Frontal cortex (tissue), 4 donors: Measurements from ENCODE around the gene LRRC26. TPM values are rescaled to one million over a fixed set of nuclear protein-coding genes. Genes with fewer than 3 reads are reported as not detected.
"Not testable (repeated sequence)": the region's sequence is repeated elsewhere in the genome, so short reads cannot be mapped to it uniquely, and the experiment has no call there.

Experiments used
- DNase-seq, 2 donors: peaks; one replicate each; pipeline ENCODE4 v3.0.0; 2012; ENCODE audit warnings: low spot score in 2 of 2
- FAIRE-seq: peaks from 2 replicates; lab custom pipeline; 2012; peaks lifted over from hg19 to GRCh38; lab: Jason Lieb, UNC
- total RNA-seq: library from RNA; depleted of rRNA; stranded (reverse); fragments of >200 nt; gene quantifications from one replicate; pipeline ENCODE4 v1.2.3, GENCODE V29; 2014
- donor health status: control.
- donor health status: control.
- donor health status: control.

LRRC26 gene
- total RNA-seq, 1 donor from 2014 or later = 0.41 TPM

DNA sequence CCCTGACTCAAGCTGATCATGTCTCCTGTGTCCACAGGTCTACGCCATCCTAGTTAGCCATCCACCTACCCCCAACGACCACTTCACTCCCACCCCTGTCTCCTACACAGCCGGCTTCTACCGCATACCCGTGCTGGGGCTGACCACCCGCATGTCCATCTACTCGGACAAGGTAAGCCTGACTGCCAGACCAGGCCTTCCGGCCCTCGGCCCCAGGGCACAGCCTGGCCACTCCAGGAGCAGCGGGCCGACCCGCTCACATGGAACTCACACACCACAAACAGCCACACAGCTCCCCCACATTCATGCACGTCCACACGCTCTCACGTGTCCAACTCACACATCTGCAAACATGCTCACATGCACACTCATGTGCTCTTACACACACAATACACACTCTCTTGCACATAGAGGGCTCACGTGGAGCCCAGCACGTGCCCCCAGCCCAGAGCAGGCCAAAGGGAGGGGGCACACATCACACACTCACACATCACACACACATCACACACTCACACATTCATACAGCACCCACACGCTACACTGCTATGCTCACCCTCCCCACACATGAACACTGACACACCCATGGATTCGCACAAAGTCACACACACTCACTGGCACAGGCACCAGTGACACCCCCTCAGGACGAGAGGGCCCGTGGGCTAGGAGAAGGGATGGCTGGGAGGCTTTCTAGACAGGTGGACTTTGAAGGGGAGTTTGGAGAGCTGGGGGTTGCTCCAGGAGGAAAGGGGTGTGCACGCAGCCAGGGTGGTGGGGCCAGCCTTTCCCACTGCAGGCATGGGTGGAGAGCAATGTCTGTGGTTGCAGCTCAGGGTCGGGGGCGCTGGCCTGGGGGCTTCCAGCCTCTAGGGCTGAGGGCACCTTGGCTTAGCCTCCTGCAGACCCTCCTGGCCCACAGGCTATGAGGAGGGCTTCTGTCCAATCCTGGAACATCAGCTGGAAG lies 27.6 kb downstream of the LRRC26 start:
- no peak for FAIRE-seq

DNA sequence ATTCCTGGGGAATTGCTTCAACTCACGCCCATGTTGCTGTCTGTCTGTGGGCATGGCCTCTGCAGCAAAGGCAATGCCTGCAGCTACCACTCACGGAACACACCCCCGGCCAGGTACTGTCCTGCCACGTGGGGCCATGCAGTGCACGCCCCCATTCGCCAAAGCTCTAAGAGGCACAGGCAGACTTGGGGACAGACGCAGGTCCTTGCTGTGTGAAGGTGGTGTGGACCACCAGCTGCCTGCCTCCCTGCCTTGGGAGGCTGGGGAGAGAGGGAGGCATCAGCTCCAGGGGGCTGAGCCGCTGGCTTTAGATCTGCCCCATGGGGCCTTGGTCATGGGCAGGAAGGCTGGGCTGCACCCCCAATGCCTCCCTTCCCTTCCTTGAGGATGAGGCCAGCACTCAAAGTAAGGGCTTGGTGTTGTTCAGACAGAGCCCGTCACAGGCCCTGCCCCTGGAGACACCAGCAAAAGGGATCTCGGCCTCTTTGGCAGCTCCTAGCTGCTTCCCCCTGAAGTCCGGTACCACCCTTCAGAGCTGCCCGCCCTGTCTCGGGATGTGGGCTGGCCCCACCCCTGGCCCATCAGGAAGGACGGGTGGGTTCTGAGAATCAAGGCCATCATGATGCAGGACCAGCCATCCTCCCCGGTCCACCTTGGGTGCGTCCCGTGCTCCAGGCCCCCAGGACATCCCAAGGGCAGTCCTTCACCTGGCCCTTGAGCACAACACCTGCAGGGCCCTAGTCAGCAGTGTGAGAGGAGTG lies 28.6 kb downstream of the LRRC26 start:
- DNase-seq (no peak), FAIRE-seq (no peak)

More for the DNA sequence above, 27.6 kb downstream of the LRRC26 start:
- DNase-seq = no peak

DNA sequence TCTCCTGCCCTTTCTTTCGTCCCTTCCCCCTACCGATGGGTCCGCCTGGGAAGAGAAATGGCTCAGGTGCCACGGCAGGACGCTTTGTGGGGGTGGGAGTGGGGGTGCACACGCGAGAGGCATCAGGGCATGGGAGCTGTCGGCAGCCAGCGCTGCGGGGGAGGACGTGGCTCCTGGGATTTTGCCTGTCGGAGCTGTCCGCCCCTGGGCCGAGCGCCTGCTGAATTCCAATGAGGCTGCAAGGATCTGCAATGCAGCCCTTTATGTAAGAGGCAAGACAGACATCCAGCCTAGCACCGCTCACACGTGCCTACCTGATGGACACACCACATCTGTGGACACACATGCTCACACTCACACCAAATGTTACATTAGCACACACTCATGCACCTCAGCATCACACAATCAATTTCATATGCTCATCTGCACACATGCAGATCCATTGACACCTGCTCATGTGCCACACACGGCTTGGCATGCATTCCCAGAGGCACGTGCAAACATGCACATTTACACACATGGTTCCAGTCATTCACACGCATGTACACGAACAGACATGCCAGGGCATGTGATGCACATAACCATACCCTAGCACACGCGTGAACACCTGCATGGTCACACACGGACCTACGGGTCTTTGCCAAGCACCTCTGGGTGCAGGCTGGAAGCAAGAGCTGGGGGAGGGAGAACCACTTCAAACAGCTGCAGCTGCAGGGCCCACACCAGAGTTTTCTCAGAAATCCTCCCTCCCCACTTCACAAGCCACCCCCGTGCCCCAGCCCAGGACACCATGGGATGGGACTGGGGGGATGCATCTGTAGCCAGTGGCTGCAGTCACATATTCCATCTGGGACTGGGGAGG lies 29.5 kb downstream of the LRRC26 start:
- DNase-seq = no peak
- no peak for FAIRE-seq

DNA sequence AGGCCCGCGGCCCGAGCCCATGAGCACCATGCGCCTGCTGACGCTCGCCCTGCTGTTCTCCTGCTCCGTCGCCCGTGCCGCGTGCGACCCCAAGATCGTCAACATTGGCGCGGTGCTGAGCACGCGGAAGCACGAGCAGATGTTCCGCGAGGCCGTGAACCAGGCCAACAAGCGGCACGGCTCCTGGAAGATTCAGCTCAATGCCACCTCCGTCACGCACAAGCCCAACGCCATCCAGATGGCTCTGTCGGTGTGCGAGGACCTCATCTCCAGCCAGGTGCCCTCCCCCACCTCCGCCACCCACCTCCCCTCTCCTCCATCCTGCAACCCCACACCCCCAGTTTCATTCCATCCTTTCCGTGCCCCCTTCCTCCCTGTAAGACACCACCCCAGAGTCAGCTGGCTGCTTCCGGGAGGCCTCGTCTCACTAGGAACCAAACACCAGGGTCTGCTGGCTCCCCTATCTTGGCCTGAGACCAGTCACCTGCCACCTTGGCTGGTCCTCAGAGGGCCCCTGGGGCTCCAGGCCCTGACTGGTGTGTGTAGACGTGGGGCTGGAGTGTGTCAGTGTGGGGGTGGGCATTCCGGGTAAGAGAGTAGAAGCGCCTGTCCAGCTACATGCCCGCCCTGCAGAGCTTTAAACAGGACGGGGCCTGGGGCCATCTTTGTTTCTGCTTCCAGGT lies 30.2 kb downstream of the LRRC26 start:
- no peak for DNase-seq
- FAIRE-seq = no peak

DNA sequence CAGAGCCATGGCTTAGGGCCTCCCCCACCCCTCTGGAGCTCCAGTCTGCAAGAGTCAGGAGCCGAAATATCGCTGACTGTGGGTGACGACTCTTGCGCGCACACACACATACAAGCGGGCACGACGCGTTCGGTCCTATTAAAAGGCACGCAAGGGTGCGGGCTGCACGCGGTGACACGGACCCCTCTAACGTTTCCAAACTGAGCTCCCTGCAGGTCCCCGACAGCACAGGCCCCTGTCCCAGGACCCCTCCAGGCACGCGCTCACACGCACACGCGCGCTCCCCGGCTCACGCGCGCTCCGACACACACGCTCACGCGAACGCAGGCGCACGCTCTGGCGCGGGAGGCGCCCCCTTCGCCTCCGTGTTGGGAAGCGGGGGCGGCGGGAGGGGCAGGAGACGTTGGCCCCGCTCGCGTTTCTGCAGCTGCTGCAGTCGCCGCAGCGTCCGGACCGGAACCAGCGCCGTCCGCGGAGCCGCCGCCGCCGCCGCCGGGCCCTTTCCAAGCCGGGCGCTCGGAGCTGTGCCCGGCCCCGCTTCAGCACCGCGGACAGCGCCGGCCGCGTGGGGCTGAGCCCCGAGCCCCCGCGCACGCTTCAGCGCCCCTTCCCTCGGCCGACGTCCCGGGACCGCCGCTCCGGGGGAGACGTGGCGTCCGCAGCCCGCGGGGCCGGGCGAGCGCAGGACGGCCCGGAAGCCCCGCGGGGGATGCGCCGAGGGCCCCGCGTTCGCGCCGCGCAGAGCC lies 31.0 kb downstream of the LRRC26 start, which contains the start of gene GRIN1:
Gene GRIN1 (plus strand): TSS at position 433 of the 746 bp plus-strand sequence. CDS start 333 bp downstream, outside the sequence.
- no peak for FAIRE-seq
- DNase-seq = peak in 1 of 2 donors; percentile 68

DNA sequence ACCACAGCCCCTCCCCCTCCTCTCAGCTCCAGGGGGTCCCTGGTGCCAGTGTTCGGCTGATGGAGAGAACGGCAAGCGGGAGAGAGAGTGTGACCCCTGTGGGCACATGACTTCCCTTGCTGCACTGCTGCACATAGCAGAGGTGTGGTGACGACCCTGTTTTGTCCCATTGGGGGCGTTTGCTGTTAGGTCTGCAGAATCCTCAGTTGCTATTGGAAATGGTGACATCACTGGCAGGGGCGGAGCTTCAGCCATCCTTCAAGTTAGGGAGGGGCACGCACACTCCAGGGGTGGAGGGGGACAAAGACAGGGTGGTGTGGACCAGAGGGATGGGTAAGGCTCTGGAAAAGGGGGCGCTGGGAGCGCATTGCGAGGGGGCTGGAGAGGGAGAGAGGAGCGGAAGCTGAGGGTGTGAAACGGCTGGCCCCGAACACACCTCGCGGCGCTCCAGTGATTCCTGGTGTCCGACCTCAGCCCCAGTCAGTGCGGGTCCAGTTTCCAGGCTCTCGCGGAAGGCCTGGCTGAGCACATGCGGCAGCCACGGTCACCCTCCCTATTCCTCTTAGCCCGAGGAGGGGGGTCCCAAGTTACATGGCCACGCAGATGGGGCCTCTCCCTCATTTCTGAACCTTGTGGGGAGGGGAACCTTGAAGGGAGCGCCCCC lies 31.7 kb downstream of the LRRC26 start:
- DNase-seq = peak in 1 of 2 donors; percentile 75

DNA sequence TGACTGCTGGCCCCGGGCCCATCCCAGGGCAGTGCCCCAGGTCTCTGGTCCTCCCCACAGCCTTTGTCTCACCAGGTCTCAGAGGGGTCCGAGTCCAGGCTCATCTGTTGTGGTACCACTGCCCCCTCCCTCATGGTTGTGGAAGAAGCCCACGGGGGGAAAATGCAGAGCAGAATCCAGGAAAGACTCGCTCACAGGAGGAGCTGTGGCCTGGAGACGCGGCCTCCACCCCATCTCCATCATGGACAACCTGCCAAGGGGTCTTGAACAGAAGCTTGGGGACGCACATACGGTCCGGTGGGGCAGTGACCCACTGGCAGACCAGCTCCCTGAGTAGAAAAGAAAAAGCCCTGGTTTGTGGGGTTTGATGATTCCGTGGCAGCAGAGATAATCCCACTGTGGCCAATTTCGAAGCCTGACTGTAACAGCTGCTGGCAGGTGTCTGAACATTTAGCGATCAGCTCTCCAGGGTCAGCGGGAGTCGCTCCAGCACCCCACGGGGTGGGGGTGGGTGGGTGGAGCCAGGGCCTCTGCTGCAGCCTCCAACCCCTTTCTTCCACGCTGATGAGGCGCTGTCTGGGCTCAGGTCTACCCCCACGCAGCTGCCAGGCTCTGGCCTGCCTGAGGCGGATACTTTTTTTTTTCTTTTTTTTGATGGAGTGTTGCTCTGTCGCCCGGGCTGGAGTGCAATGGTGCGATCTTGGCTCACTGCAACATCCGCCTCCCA lies 32.8 kb downstream of the LRRC26 start:
- FAIRE-seq (no peak), DNase-seq (no peak)

More for the DNA sequence above, 31.7 kb downstream of the LRRC26 start:
- FAIRE-seq = no peak

DNA sequence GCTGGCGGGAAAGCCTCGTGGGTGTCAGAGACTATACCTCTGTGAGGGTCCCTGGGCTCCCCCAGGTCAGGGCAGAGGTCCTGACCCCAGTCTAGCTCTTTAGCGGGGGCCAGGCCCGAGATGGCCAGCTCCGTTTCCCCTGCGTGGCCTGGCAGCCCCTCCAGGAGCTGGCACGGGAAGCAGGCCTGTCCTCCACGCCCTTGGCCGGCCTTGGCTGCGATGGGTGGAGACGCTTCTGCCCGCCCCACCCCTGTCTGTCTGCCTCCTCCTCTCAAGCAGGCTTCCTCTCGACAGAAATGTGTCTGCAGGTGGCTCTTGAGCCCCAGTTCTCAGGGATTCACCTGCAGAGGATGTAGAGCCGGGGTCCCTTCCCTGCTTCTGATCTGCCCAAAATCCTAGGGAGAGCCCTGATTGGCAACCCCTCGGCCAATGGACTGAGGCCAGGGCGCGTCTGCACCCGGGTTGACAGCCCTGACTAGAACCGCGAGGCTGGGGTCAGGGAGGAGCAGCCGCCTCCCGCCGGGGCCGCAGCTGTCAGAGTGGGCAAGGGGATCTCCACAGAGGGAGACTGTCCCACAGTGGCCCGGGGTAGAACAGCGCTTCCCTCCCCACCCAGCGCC lies 33.5 kb downstream of the LRRC26 start:
- FAIRE-seq = no peak
- DNase-seq = no peak

DNA sequence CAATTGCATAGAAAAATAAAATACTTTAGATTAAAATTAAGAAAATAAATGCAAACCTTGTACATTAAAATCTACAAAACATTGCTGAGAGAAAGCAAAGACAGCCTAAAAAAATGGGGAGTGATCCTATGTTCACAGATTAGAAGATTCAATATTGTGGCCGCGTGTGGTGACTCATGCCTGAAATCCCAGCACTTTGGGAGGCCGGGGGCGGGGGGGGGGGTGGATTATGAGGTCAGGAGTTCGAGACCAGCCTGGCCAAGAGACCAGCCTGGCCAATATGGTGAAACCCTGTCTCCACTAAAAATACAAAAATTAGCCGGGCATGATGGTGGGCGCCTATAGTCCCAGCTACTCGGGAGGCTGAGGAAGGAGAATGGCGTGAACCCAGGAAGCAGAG lies 34.7 kb downstream of the LRRC26 start:
- DNase-seq, FAIRE-seq: not testable (repeated sequence)

DNA sequence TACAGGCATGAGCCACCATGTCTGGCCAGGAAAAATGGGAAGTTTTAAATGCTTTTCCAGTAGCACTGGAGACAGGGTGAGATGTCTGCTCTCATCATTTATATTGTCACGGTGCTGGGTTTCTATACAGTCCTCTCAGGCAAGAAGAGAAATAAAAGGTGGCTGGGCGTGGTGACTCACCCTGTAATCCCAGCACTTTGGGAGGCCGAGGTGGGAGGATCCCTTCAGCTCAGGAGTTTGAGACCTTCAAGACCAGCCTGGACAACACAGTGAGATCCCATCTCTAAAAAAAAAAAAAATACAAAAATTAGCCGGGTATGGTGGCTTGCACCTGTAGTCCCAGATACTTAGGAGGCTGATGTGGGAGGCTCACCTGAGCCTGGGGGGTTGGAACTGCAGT lies 35.7 kb downstream of the LRRC26 start:
- FAIRE-seq (no peak), DNase-seq (no peak)

DNA sequence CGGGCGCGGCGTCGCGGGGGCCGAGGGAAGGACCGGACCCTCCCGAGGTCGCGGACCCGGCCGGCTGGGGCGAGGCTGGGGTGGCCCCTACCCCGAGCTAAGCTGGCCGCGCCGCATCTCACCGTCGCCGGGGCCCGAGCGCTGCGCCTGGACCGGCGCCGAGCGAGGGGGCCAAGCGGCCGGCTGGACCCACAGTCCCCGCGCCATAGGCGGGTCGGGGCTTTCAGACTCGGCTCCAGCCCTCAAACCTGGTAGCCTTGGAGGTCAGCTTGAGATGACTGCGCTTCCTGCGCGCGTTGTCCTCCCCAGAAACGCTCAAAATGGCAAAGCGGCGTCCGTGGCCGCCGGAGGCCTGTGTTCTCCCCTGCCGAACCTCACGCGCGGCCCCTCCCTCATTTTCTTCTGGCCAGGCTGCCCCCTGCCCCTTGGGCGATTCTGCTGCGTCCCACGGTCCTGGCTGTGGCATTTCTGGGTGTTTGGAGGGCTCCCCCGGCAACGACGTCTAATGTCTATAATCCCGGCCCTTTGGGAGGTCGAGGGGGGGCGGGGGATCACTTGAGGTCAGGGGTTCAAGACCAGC lies 39.6 kb downstream of the LRRC26 start:
- DNase-seq = no peak
- no peak for FAIRE-seq

DNA sequence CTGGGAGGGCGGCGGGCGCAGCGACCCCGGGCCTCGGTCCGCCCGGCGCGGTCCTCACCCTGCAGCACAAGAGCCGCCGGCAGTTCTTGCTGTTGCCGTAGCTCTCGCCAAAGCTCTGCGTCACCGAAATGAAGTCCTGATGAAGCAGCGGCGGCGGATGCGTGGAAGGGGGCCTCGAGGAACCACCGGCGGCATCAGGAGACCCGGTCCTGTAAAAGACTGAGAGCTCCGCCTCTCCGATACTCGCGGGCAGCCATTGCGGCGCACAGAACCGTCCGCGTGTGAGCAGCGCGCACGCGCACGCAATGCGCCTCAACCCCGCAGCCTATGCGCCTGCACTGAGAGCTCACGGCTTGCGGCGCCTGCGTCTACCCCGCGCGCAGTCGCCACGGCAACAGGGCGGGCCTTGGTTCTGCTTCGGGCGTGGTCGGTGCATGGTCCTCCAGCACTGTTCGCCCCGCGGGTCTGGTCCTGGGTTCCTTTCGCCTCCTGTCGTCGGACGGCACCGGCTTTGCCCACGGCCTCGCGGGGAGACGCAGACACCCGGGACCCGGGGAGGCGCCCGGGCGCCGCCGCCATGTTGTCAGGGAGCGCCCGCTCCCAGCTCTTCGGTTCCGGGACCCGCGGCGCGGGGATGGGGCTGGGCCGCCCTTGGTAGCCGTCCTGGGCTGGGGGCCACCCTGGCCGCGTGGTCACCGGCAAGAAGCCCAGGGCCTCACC lies 40.2 kb downstream of the LRRC26 start:
- DNase-seq (peak; percentile 90 to 92), FAIRE-seq (no peak)

DNA sequence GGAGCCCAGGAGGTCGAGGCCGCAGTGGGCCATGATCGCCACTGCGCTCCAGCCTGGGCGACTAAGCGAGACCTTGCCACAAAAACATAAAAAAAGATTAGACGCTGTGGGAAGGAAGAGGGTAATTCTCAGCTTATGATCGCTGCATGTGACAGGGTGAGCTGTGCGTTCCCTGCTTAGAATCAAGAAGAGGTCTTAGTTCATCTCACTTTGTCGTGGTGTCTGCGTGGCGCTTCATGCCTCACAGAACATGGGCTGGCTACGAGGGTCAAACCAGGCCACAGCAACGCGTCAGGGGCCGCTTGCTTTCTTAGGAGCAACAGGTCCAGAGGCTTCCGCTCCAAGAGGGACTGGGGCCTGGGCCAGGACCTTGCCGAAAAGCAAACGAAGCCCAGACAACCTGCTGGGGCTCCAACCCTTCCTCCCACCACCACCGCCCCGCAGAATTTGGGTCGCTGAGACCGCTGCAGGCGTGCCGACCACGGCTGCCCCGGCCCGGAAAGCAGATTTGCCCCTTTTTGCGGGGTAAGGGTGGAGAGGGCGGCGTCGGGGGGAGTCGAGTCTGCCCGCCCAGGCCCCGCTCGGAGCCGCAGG lies 40.9 kb downstream of the LRRC26 start:
- no peak for FAIRE-seq
- DNase-seq = no peak

DNA sequence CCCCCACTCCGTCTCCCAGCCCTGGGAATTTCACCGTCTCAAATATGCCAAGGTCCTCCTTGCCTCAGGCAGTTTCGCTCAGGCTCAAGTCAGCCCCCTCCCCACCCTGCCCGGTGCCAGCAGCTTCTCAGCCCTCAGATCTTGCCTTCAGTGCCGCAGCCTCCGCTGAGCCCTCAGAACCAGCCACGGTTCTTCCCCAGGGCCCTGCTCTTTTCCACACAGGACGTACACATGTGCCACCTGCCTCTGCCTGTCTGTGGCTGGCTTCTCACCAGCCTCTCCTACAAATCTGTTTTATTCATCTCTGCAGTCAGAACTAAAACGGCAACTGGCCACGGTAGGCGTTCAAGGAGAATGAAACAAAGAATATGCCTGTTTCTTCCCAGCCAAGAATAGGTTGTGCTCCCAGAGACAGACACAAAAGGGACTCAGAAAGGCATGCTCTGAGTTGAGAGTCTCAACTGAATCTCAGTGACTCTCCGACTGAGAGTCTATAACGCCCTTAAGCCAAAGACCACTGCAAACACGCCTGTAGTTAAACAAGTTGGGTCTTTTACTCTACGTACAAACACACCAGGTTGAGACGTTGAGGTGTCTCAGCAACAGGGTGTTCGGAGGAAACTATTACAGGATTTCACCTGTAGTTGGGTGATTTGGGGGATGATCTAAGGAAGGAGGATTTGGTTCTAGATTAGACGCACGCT lies 41.5 kb downstream of the LRRC26 start:
- DNase-seq (no peak), FAIRE-seq (no peak)
